ENCODE results near the gene PIK3R2.

The PIK3R2 gene

GRCh38 chr19:18147396-18147795, 5.6 kb upstream of the PIK3R2 start:
- no peak for TF ChIP-seq CTCF (conservative IDR thresholded peaks at IDR 0.05)
- no peak overlapping the region for H3K27ac ChIP-seq

GRCh38 chr19:18149596-18149975, 3.4 kb upstream of the PIK3R2 start:
- no peak for TF ChIP-seq CTCF (conservative IDR thresholded peaks at IDR 0.05)
- no peak overlapping the region for H3K27ac ChIP-seq

GRCh38 chr19:18150776-18151624, 2.0 kb upstream of the PIK3R2 start:
- TF ChIP-seq CTCF (conservative IDR thresholded peaks at IDR 0.05), result no peak
- no peak overlapping the region for H3K27ac ChIP-seq

GRCh38 chr19:18152442-18152816, 534 bp upstream of the PIK3R2 start:
- peak overlapping the region; percentile 95 for H3K27ac ChIP-seq
- TF ChIP-seq CTCF (conservative IDR thresholded peaks at IDR 0.05), result peak; percentile 69

- TF ChIP-seq CTCF (conservative IDR thresholded peaks at IDR 0.05), result no peak
- H3K27ac ChIP-seq, result peak overlapping the region; percentile 95
Measured at GRCh38 chr19:18153556-18154134, 682 bp downstream of the PIK3R2 start.

- H3K27ac ChIP-seq, result peak overlapping the region; percentile 79
- no peak for TF ChIP-seq CTCF (conservative IDR thresholded peaks at IDR 0.05)
Measured at GRCh38 chr19:18155095-18156087, 2.4 kb downstream of the PIK3R2 start.

GRCh38 chr19:18156268-18156667, 3.3 kb downstream of the PIK3R2 start:
- no peak for TF ChIP-seq CTCF (conservative IDR thresholded peaks at IDR 0.05)
- H3K27ac ChIP-seq, result peak overlapping the region; percentile 79

Data from VCaP (cell line).